ENCODE data around the gene EPHB1. TPM values are rescaled to one million over a fixed set of nuclear protein-coding genes. Genes with fewer than 3 reads are reported as not detected.

Gene EPHB1
- total and polyA plus RNA-seq, 2 of the 13 experiments (the other 11 are each of a cell fraction or from before 2014, with no cell fraction given), result 0.07 to 0.21 TPM

GRCh38 chr3:135137296-135137695, 342.2 kb downstream of the EPHB1 start (continued):
- TF ChIP-seq ZNF496 (CRISPR knock-in tag; IDR thresholded peaks at IDR 0.05; ENCODE audit: insufficient replicate concordance) (no peak), CENPBD1 (CRISPR knock-in tag; IDR thresholded peaks at IDR 0.05; ENCODE audit: borderline replicate concordance, low read depth) (no peak)
- TF ChIP-seq, protein P1, sequence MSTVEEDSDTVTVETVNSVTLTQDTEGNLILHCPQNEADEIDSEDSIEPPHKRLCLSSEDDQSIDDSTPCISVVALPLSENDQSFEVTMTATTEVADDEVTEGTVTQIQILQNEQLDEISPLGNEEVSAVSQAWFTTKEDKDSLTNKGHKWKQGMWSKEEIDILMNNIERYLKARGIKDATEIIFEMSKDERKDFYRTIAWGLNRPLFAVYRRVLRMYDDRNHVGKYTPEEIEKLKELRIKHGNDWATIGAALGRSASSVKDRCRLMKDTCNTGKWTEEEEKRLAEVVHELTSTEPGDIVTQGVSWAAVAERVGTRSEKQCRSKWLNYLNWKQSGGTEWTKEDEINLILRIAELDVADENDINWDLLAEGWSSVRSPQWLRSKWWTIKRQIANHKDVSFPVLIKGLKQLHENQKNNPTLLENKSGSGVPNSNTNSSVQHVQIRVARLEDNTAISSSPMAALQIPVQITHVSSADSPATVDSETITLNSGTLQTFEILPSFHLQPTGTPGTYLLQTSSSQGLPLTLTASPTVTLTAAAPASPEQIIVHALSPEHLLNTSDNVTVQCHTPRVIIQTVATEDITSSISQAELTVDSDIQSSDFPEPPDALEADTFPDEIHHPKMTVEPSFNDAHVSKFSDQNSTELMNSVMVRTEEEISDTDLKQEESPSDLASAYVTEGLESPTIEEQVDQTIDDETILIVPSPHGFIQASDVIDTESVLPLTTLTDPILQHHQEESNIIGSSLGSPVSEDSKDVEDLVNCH (CRISPR knock-in tag; IDR thresholded peaks at IDR 0.05), result no peak

- Histone ChIP-seq H3K27me3 (ENCODE audit: control insufficient read depth in 1 of 2, insufficient read depth in 2 of 2, low read length in 2 of 2) (no peaks in the 10 kb centered on the region), H3K4me3 (replicated peaks in 1 of 3; ENCODE audit: insufficient read depth in 1 of 3, low read depth in 2 of 3, low read length in 3 of 3) (no peak overlapping the region), H3K9ac (ENCODE audit: insufficient read depth, low read depth, low read length) (no peak overlapping the region), H3K79me2 (ENCODE audit: insufficient read depth, low read length) (no peaks in the 10 kb centered on the region), H4K20me1 (ENCODE audit: insufficient read depth, low read length) (no peaks in the 10 kb centered on the region), H3K9me3 (ENCODE audit: low read length) (no peaks in the 10 kb centered on the region), H2AFZ (ENCODE audit: low read length) (no peak overlapping the region), H3K4me2 (ENCODE audit: low read depth, low read length) (no peak overlapping the region), H3K4me1 (ENCODE audit: insufficient read depth, low read length) (no peaks in the 10 kb centered on the region), H3K36me3 (replicated peaks in 1 of 2; ENCODE audit: control insufficient read depth in 1 of 2, insufficient read depth in 2 of 2, low read length in 2 of 2) (no peaks in the 10 kb centered on the region), H3K27ac (ENCODE audit: extremely low read length, insufficient read depth, low read length) (no peak overlapping the region)
- ChIA-PET CTCF (ENCODE audit: low intra/inter-chr PET ratio, low total read pairs) (no interaction called here), POLR2A (no interaction called here)
- FAIRE-seq (no peak), ATAC-seq (no peak), DNase-seq (ENCODE audit: low spot score) (no peak)
- BruUV-seq (replicated peaks), result no TSS peak
- WGBS (ENCODE audit: low lambda C conversion rate), result 8% methylated on average over 4 of the region's 4 CpGs
- intact Hi-C loops (cut with micrococcal nuclease; ENCODE audit: unreplicated experiment) (no loop called here), in situ Hi-C loops (cut with HindIII; ENCODE audit: extremely low pct_ligation_motif_present, low pct_unique_long_range_greater_than_20kb) (no loop called here)
- TF ChIP-seq ZNF616 (CRISPR knock-in tag; IDR thresholded peaks at IDR 0.05; ENCODE audit: low read depth), result no peak
- TF ChIP-seq EP300 (IDR thresholded peaks at IDR 0.05; ENCODE audit: low read depth in 2 of 2, low read length in 2 of 2), result no peak
- TF ChIP-seq EP300 (CRISPR knock-in tag; IDR thresholded peaks at IDR 0.05; ENCODE audit: borderline replicate concordance), result no peak
- no peak for TF ChIP-seq PLSCR1 (CRISPR knock-in tag; IDR thresholded peaks at IDR 0.05; ENCODE audit: borderline replicate concordance)
These were observed 343.7 kb downstream of the EPHB1 start for GRCh38 chr3:135138776-135139175.
